HAP-1 (cell line): ENCODE data around the gene PLEKHO2.
"Not testable (repeated sequence)": the region's sequence is repeated elsewhere in the genome, so short reads cannot be mapped to it uniquely, and the experiment has no call there.

ENCODE experiments used
- DNase-seq, 2 experiments: peaks; one replicate each; pipeline ENCODE4 v3.0.0-alpha.2; 2016 to 2020; ENCODE audit warnings: low spot score in 2 of 2
- H3K27me3 ChIP-seq: fragments of 250-450 bp; sonication (Bioruptor Pico); 2 replicates; pipeline ENCODE4 v1.5.1; 2020; ENCODE audit warnings: low read depth, mild to moderate bottlenecking, moderate library complexity
- H3K36me3 ChIP-seq: fragments of 250-450 bp; sonication (Bioruptor Pico); replicated peaks from 2 replicates; pipeline ENCODE4 v1.5.1; 2020; ENCODE audit warnings: mild to moderate bottlenecking
- H3K4me1 ChIP-seq: fragments of 250-450 bp; sonication (Bioruptor Pico); 2 replicates; pipeline ENCODE4 v1.5.1; 2020; ENCODE audit warnings: mild to moderate bottlenecking
- H3K4me3 ChIP-seq: fragments of 250-450 bp; sonication (Bioruptor Pico); 2 replicates; pipeline ENCODE4 v1.5.1; 2020; ENCODE audit warnings: mild to moderate bottlenecking, moderate library complexity
- H3K9me3 ChIP-seq: fragments of 250-450 bp; sonication (Bioruptor Pico); 2 replicates; pipeline ENCODE4 v1.5.1; 2020; ENCODE audit warnings: mild to moderate bottlenecking, moderate library complexity
- in situ Hi-C: fragments of 300-500 bp; cut with MboI; formaldehyde crosslinking; loops from 3 replicates; pipeline ENCODE4 v1.14.3; 2020; ENCODE audit warnings: low sequenced_read_pairs, inconsistent platforms, mixed read lengths

PLEKHO2 gene

GRCh38 chr15:64841344-64842095 lies at the start of gene PLEKHO2:
Gene PLEKHO2 (plus strand): TSS chr15:64841915. CDS start chr15:64842017, 102 bp downstream.
- H3K4me3 ChIP-seq, result peak within 1 kb of the TSS; percentile 60
- DNase-seq, result peak; percentile 100
- H3K4me1 ChIP-seq, result peaks cover 12% of the 10 kb centered on the region
- no peaks in the 10 kb centered on the region for H3K9me3 ChIP-seq
- no peaks in the 10 kb centered on the region; the same call in none of the 2 replicates for H3K36me3 ChIP-seq
- in situ Hi-C loops, result no loop called here
- no peaks in the 10 kb centered on the region for H3K27me3 ChIP-seq

GRCh38 chr15:64792282-64792681 lies 49.4 kb upstream of the PLEKHO2 start:
- no peaks in the 10 kb centered on the region; the same call in none of the 2 replicates for H3K9me3 ChIP-seq
- no peaks in the 10 kb centered on the region for H3K4me1 ChIP-seq
- no peaks in the 10 kb centered on the region for H3K27me3 ChIP-seq
- in situ Hi-C loops, result no loop called here
- no peak for DNase-seq
- H3K4me3 ChIP-seq, result no peak overlapping the region
- H3K36me3 ChIP-seq, result no peaks in the 10 kb centered on the region

- H3K4me3 ChIP-seq, in situ Hi-C loops, H3K9me3 ChIP-seq, H3K27me3 ChIP-seq, DNase-seq, H3K4me1 ChIP-seq, H3K36me3 ChIP-seq: not testable (repeated sequence)
Observed at GRCh38 chr15:64795299-64795698, 46.4 kb upstream of the PLEKHO2 start.

- in situ Hi-C loops, DNase-seq: not testable (repeated sequence)
Observed at GRCh38 chr15:64795921-64796320, 45.8 kb upstream of the PLEKHO2 start.

GRCh38 chr15:64798905-64799304 lies 42.8 kb upstream of the PLEKHO2 start:
- H3K4me3 ChIP-seq, DNase-seq, in situ Hi-C loops, H3K36me3 ChIP-seq, H3K27me3 ChIP-seq, H3K4me1 ChIP-seq, H3K9me3 ChIP-seq: not testable (repeated sequence)

More at GRCh38 chr15:64795921-64796320, 45.8 kb upstream of the PLEKHO2 start:
- H3K9me3 ChIP-seq, H3K36me3 ChIP-seq, H3K4me3 ChIP-seq, H3K4me1 ChIP-seq, H3K27me3 ChIP-seq: not testable (repeated sequence)

- H3K36me3 ChIP-seq, result no peaks in the 10 kb centered on the region
- H3K27me3 ChIP-seq, result no peaks in the 10 kb centered on the region
- H3K4me1 ChIP-seq, result no peaks in the 10 kb centered on the region
- H3K4me3 ChIP-seq, result no peak overlapping the region
- peaks cover 7% of the 10 kb centered on the region for H3K9me3 ChIP-seq
- no peak for DNase-seq
- in situ Hi-C loops, result no loop called here
Observed at GRCh38 chr15:64800476-64800875, 41.2 kb upstream of the PLEKHO2 start.

- Histone ChIP-seq H3K4me3 (no peak overlapping the region), H3K27me3 (no peaks in the 10 kb centered on the region), H3K36me3 (no peaks in the 10 kb centered on the region), H3K9me3 (peaks cover 7% of the 10 kb centered on the region; the same call in 1 of the 2 replicates), H3K4me1 (no peaks in the 10 kb centered on the region)
- in situ Hi-C loops, result no loop called here
- no peak for DNase-seq
Observed at GRCh38 chr15:64803526-64803925, 38.2 kb upstream of the PLEKHO2 start.

GRCh38 chr15:64804619-64805018 lies 37.1 kb upstream of the PLEKHO2 start:
- in situ Hi-C loops, result no loop called here

GRCh38 chr15:64806509-64806908 lies 35.2 kb upstream of the PLEKHO2 start:
- Histone ChIP-seq H3K36me3 (no peaks in the 10 kb centered on the region), H3K4me3 (no peak overlapping the region), H3K27me3 (no peaks in the 10 kb centered on the region), H3K4me1 (no peaks in the 10 kb centered on the region), H3K9me3 (no peaks in the 10 kb centered on the region)
- in situ Hi-C loops, result no loop called here
- no peak for DNase-seq

More at GRCh38 chr15:64804619-64805018, 37.1 kb upstream of the PLEKHO2 start:
- DNase-seq, result no peak
- Histone ChIP-seq H3K27me3 (no peaks in the 10 kb centered on the region), H3K9me3 (peaks cover 7% of the 10 kb centered on the region; the same call in 1 of the 2 replicates), H3K36me3 (no peaks in the 10 kb centered on the region), H3K4me1 (no peaks in the 10 kb centered on the region), H3K4me3 (no peak overlapping the region)

- Histone ChIP-seq H3K9me3 (no peaks in the 10 kb centered on the region), H3K27me3 (no peaks in the 10 kb centered on the region), H3K4me1 (no peaks in the 10 kb centered on the region), H3K36me3 (no peaks in the 10 kb centered on the region), H3K4me3 (no peak overlapping the region)
- no peak for DNase-seq
- in situ Hi-C loops, result no loop called here
Observed at GRCh38 chr15:64807051-64807749, 34.5 kb upstream of the PLEKHO2 start.

- Histone ChIP-seq H3K4me1 (no peaks in the 10 kb centered on the region), H3K4me3 (no peak overlapping the region), H3K9me3 (no peaks in the 10 kb centered on the region), H3K27me3 (no peaks in the 10 kb centered on the region), H3K36me3 (no peaks in the 10 kb centered on the region)
- DNase-seq, result no peak
- in situ Hi-C loops, result no loop called here
Observed at GRCh38 chr15:64807751-64808222, 33.9 kb upstream of the PLEKHO2 start.

- no peaks in the 10 kb centered on the region for H3K27me3 ChIP-seq
- no peak overlapping the region for H3K4me3 ChIP-seq
- in situ Hi-C loops, result no loop called here
- no peaks in the 10 kb centered on the region for H3K9me3 ChIP-seq
- DNase-seq, result no peak
- no peaks in the 10 kb centered on the region for H3K36me3 ChIP-seq
- no peaks in the 10 kb centered on the region for H3K4me1 ChIP-seq
Observed at GRCh38 chr15:64808785-64809453, 32.8 kb upstream of the PLEKHO2 start.

- Histone ChIP-seq H3K4me3 (no peak overlapping the region), H3K9me3 (no peaks in the 10 kb centered on the region), H3K36me3 (no peaks in the 10 kb centered on the region), H3K27me3 (no peaks in the 10 kb centered on the region), H3K4me1 (no peaks in the 10 kb centered on the region)
- DNase-seq, result peak; percentile 88 to 98
- in situ Hi-C loops, result loop anchor here (5.0 kb wide), 1 partner anchor 78 kb away; no protein-coding TSS in a partner anchor
Observed at GRCh38 chr15:64809649-64810496, 31.8 kb upstream of the PLEKHO2 start.
